Measurements from ENCODE around the gene NPM3. TPM values are rescaled to one million over a fixed set of nuclear protein-coding genes. Genes with fewer than 3 reads are reported as not detected.

NPM3 gene
- total and polyA plus RNA-seq, 2 of the 13 experiments (the other 11 are each of a cell fraction or from before 2014, with no cell fraction given), result 47.6 to 129 TPM

DNA sequence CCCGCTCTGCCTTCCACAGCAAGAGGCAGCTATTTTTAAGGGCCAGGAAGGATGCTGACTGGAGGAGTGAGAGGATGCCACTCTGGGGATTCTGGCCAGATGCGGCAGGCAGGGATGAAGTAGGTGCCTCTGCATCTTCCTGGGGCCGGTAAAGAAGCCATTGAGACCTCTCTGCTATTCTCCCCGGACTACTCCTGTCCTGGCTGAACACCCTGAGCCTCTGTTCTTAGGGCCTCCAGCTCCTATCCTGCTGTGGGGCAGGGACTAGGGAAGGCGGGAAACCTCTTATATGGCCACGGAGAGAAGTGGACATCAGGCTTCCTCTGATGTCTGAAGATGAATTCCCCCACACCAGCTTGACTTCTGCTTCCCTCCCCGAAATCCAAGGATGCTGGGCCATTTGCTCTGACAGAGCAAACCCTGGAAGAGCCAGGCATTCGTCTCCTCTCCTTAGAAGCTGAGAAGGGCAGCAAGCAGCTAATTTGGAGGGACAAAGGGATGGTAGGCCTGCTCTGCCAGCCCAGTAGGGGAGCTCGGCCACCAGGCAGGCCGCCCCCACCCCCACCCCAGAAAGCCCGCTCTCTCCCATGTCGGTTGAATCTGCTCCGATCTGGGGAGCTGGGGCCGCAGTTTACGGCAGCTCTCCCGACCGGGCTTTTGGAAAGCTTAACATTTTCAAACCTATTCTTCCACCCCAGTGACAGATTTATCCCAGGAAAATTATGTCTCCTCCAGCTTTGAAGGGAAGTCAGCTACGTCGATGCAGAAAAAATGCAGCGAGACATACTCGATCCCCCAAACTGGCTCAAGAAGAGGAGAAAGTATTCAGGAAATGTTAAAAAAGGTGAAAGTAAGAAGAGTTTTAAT, 10.1 kb downstream of the NPM3 start (continued):
- TF ChIP-seq, protein P1, sequence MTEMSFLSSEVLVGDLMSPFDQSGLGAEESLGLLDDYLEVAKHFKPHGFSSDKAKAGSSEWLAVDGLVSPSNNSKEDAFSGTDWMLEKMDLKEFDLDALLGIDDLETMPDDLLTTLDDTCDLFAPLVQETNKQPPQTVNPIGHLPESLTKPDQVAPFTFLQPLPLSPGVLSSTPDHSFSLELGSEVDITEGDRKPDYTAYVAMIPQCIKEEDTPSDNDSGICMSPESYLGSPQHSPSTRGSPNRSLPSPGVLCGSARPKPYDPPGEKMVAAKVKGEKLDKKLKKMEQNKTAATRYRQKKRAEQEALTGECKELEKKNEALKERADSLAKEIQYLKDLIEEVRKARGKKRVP (CRISPR knock-in tag; IDR thresholded peaks at IDR 0.05), result no peak
- no peak for TF ChIP-seq ZNF749 (CRISPR knock-in tag; IDR thresholded peaks at IDR 0.05; ENCODE audit: borderline replicate concordance)
- no peak for TF ChIP-seq PHF5A (CRISPR knock-in tag; IDR thresholded peaks at IDR 0.05; ENCODE audit: low read depth, unreplicated experiment)
- TF ChIP-seq EED (CRISPR knock-in tag; IDR thresholded peaks at IDR 0.05), result no peak
- TF ChIP-seq, protein P2, sequence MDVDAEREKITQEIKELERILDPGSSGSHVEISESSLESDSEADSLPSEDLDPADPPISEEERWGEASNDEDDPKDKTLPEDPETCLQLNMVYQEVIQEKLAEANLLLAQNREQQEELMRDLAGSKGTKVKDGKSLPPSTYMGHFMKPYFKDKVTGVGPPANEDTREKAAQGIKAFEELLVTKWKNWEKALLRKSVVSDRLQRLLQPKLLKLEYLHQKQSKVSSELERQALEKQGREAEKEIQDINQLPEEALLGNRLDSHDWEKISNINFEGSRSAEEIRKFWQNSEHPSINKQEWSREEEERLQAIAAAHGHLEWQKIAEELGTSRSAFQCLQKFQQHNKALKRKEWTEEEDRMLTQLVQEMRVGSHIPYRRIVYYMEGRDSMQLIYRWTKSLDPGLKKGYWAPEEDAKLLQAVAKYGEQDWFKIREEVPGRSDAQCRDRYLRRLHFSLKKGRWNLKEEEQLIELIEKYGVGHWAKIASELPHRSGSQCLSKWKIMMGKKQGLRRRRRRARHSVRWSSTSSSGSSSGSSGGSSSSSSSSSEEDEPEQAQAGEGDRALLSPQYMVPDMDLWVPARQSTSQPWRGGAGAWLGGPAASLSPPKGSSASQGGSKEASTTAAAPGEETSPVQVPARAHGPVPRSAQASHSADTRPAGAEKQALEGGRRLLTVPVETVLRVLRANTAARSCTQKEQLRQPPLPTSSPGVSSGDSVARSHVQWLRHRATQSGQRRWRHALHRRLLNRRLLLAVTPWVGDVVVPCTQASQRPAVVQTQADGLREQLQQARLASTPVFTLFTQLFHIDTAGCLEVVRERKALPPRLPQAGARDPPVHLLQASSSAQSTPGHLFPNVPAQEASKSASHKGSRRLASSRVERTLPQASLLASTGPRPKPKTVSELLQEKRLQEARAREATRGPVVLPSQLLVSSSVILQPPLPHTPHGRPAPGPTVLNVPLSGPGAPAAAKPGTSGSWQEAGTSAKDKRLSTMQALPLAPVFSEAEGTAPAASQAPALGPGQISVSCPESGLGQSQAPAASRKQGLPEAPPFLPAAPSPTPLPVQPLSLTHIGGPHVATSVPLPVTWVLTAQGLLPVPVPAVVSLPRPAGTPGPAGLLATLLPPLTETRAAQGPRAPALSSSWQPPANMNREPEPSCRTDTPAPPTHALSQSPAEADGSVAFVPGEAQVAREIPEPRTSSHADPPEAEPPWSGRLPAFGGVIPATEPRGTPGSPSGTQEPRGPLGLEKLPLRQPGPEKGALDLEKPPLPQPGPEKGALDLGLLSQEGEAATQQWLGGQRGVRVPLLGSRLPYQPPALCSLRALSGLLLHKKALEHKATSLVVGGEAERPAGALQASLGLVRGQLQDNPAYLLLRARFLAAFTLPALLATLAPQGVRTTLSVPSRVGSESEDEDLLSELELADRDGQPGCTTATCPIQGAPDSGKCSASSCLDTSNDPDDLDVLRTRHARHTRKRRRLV (CRISPR knock-in tag; IDR thresholded peaks at IDR 0.05), result no peak

All from HepG2 (cell line).